GM19455 (cell line): ENCODE data around the gene LRWD1.
A peak's percentile ranks its signal among the peaks of the same experiment; 100 is the strongest.
"Not testable (repeated sequence)": the region's sequence is repeated elsewhere in the genome, so short reads cannot be mapped to it uniquely, and the experiment has no call there.

Experiments used
- ATAC-seq: cut with Tn5 transposase; IDR thresholded peaks from one replicate; pipeline ENCODE4 v1.9.1; 2021; ENCODE audit not compliant: unreplicated experiment

Gene LRWD1

GRCh38 chr7:102494026-102494425 lies 29.2 kb downstream of the LRWD1 start:
- ATAC-seq, result peak; percentile 11

GRCh38 chr7:102494473-102495149 lies 29.8 kb downstream of the LRWD1 start:
- ATAC-seq, result peak; percentile 65

GRCh38 chr7:102496861-102497260 lies 32.1 kb downstream of the LRWD1 start:
- not testable (repeated sequence) for ATAC-seq

- not testable (repeated sequence) for ATAC-seq
Measured at GRCh38 chr7:102497308-102497707, 32.5 kb downstream of the LRWD1 start.

- not testable (repeated sequence) for ATAC-seq
Measured at GRCh38 chr7:102498321-102498720, 33.5 kb downstream of the LRWD1 start.

GRCh38 chr7:102503141-102503540 lies 38.4 kb downstream of the LRWD1 start:
- ATAC-seq, result not testable (repeated sequence)

GRCh38 chr7:102505298-102506185 lies 40.8 kb downstream of the LRWD1 start:
- ATAC-seq, result not testable (repeated sequence)

GRCh38 chr7:102507410-102508088 lies 42.8 kb downstream of the LRWD1 start:
- ATAC-seq, result not testable (repeated sequence)

GRCh38 chr7:102510575-102510974 lies 45.8 kb downstream of the LRWD1 start:
- ATAC-seq, result not testable (repeated sequence)

GRCh38 chr7:102511860-102512522 lies 47.2 kb downstream of the LRWD1 start:
- not testable (repeated sequence) for ATAC-seq

GRCh38 chr7:102512642-102513221 lies 47.9 kb downstream of the LRWD1 start:
- ATAC-seq, result not testable (repeated sequence)

- ATAC-seq, result peak; percentile 73
Measured at GRCh38 chr7:102514881-102515721, 50.3 kb downstream of the LRWD1 start.

GRCh38 chr7:102515889-102516288 lies 51.1 kb downstream of the LRWD1 start:
- not testable (repeated sequence) for ATAC-seq

- not testable (repeated sequence) for ATAC-seq
Measured at GRCh38 chr7:102516951-102517350, 52.2 kb downstream of the LRWD1 start.

GRCh38 chr7:102517550-102518147 lies 52.9 kb downstream of the LRWD1 start, which contains the start of gene RASA4B:
RASA4B (minus strand) TSS chr7:102517777; CDS start chr7:102517710, 67 bp downstream.
- ATAC-seq, result peak; percentile 62

GRCh38 chr7:102520797-102521196 lies 56.0 kb downstream of the LRWD1 start:
- not testable (repeated sequence) for ATAC-seq
